Right renal pelvis (tissue), 4 donors: ENCODE data around the gene TMEM109. TPM values are rescaled to one million over a fixed set of nuclear protein-coding genes. Genes with fewer than 3 reads are reported as not detected.

Source experiments
- DNase-seq, 4 donors: peaks; one replicate each; pipeline ENCODE4 v3.0.0-alpha.2; 2013; ENCODE audit warnings: low read depth in 4 of 4, low spot score in 3 of 4, missing footprints in 1 of 4
- polyA plus RNA-seq, 4 donors: library from polyadenylated mRNA; unstranded; fragments of 120-200 nt; gene quantifications; one replicate each; pipeline ENCODE4 v1.2.1, GENCODE V29; 2013; ENCODE audit not compliant: insufficient read length in 4 of 4

TMEM109 gene
- polyA plus RNA-seq, 4 donors: 83.6 to 104 (median 91.9) TPM

DNA sequence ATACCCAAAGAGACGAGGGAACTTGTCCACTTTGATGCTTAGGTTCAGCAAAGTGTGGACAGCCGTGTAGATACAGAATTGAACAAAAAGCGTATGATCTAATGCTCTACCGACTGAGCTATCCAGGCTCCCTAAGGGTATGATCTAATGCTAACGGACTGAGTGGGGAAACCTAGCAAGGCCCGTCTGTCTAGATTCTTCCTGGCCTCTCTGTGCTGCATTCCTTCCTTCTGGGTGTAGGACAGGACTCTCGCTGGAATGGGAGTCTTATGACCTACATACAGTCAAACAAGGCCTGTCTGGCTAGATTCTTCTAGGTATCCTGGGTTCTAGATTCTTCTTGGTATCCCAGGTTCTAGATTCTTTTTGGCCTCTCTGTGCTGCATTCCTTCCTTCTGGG is 46.4 kb downstream of the TMEM109 start:
- no peak for DNase-seq

DNA sequence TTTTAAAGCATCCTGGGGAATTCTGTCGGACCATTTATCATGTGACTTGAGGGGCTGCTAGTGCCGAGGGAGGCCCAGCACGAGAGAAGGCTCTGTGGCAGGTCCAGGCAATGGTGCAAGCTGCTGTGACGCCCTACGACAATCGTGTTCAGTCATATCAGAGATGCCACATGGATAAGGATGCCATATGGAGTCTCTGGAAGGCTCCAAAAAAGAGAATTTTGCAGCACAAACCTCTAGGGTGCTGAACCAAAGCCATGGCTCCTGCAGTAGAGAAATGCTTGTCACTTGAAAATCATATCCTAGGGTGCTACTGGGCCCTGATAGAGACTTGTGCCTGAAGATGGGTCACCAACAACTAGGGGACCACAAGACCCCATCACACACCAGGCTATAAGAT is 50.8 kb downstream of the TMEM109 start:
- DNase-seq: no peak

DNA sequence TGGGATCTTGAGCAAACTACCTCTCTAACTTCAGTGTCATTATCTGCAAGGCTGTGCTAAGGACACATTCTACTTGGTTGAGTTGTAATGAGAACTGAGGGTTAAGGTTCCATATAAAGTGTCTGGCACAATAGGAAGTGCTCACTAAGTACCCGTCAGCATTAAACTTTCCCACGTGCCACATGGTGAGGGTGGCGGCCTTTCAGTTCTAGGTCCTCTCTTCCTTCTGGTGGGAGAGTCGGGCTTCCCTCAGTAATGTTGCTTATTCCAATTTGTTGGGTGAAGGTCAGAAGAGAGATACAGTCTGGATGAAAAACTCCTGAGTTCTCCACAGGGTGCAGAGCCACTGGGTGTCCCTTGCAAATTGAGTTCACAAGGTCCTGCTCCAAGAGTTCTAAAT is 52.9 kb downstream of the TMEM109 start:
- DNase-seq: no peak

DNA sequence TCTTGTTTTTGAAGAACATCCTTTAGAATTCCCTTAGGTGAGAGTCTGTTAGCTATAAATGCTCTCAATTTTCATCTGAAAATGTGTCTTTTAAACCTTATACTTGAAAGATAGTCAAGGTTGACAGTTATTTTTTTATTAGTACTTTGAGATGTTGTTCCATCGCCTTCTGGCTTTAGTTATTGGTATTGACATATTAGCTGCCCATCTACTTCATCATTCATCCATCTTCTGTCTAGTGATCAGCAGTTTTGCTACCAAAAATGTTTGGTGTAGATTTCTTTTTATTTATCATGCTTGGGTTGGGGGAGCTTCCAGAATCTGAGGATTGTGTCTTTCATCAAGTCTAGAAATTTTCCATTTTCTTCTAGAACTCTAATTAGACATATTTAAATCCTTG is 54.3 kb downstream of the TMEM109 start:
- DNase-seq: no peak

DNA sequence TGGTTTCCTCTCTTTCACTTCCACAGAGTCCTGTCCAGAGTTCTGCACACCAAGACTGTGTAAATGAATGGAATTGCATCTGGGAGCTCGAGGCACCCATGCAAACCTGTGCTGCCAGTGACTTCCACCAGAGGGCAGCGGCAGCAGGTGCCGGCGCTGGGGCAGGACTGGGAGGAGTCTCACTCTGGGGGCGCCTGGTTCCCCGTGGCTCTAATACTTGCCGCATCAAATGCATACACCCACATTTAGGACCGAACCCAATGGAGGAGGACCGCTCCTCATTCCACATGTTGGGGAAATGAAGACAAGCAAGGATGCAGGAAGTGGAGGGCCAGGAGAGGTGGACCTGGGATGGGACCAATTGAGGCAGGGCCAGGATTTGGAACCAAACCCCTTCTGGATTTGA is 56.4 kb downstream of the TMEM109 start:
- DNase-seq: no peak

DNA sequence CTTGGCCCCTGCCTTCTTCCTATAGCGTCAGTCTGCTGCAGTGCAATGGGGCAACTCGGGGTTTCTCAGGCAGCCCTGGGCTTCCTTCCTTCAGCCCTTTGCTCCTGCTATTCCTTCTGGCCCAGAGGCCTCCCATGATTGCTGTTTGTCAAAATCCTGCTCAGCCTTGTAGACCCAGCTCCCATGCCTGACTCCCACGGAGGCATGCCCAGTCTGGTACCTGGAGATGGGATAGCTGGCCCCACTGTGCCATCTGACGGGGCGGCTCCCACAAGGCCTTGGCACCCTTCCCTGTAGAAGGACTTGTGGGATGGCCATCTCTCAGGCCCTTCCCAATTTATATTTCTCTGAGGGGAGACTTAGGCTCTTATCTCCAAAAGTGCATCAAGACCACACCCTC is 56.9 kb downstream of the TMEM109 start:
- no peak for DNase-seq

DNA sequence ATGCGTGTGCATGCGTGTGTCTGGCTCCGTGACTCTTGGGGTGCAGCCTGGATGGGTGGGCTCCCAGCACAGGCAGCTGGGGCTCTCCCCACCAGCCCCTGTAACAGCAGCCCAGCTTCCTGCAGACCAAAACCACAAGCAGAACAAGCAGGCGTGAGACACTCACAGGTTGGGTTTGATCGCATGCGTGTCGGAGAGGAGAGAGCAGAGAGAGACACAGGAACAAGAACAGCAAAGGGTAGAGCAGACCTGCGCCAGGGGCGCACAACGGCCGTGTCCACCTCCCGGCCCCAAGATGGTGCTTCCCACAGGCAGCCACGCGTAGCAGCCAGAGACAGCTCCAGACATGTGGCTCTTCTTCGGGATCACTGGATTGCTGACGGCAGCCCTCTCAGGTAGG is 57.6 kb downstream of the TMEM109 start, which contains the start of gene CD6:
Gene CD6 (plus strand): TSS at position 161 of the 400 bp plus-strand sequence. CDS start 186 bp downstream, at position 347.
- DNase-seq: no peak

DNA sequence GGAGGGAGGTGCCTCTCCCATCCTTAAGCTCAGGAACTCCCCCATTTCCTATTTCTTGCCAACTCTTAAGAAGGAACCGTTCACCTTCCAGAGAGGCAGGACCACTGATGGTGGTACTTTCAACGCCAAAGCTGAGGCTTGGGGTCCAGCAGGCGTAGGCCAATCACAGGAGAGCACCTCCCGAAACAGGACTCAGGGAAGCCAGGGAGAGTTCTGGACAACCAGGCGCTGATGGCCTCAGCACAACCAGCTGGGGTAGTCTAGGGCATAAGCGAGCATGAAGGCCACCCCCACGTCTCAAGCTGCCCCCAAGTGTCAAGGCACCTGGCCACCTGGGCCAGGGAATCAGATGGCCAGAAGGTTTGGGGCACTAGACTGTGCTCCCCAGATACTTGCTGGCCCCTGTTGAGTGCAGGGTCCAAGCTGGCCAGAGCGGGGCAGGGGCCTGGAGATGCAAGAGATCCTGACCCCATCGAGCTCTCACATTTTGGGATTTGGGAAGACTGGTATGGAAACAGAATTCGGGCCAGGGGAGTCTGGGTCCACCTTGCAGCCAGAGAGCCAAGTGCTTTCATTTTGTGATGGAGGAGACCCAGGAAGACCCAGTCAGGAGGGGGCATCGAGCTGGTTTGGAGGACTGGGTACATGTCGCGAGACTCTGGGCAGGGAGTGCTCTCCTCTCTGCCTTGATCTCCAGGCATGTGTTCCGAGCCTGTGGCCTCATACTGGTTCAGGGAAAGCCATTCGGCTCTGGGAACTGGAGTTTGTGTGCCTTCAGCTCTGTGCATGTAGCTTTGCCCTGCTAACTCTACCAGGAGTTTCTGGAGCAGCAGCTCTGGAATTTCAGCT is 58.4 kb downstream of the TMEM109 start:
- DNase-seq: no peak

Other genes starting within 250 kb of the TMEM109 start
- not detected for gene MS4A8, start 214.5 kb upstream of the TMEM109 start, polyA plus RNA-seq
- gene MS4A18, start 189.4 kb upstream of the TMEM109 start, polyA plus RNA-seq: not detected
- gene MS4A15, start 157.3 kb upstream of the TMEM109 start, polyA plus RNA-seq: not detected
- under 1 TPM; 0.09 to 0.30 (median 0.14) TPM for gene MS4A10, start 128.8 kb upstream of the TMEM109 start, polyA plus RNA-seq
- 10 to 100 TPM; 19.4 to 24.3 (median 20.8) TPM for gene CCDC86, start 72.0 kb upstream of the TMEM109 start, polyA plus RNA-seq
- gene PTGDR2, start 58.2 kb upstream of the TMEM109 start, polyA plus RNA-seq: under 1 TPM; 0.14 to 0.26 (median 0.22) TPM
- under 1 TPM in 3 of 4 donors, not detected in 1; 0.06 to 0.64 (median 0.32) TPM for gene ZP1, start 46.6 kb upstream of the TMEM109 start, polyA plus RNA-seq
- gene PRPF19, start 7.6 kb upstream of the TMEM109 start, polyA plus RNA-seq: 100 to 1,000 TPM; 113 to 136 (median 124) TPM
- 100 to 1,000 TPM in 1 of 4 donors, 10 to 100 TPM in 3; 63.6 to 102 (median 66.0) TPM for gene TMEM132A, start 10.3 kb downstream of the TMEM109 start, polyA plus RNA-seq
- gene SLC15A3, start 38.0 kb downstream of the TMEM109 start, polyA plus RNA-seq: 10 to 100 TPM; 19.8 to 25.9 (median 21.0) TPM
- gene CD6, start 57.5 kb downstream of the TMEM109 start, polyA plus RNA-seq: 1 to 10 TPM in 2 of 4 donors, under 1 TPM in 2; 0.67 to 1.6 (median 1.0) TPM
- gene CD5, start 188.3 kb downstream of the TMEM109 start, polyA plus RNA-seq: under 1 TPM in 2 of 4 donors, not detected in 2; 0.06 to 0.23 TPM
- 10 to 100 TPM; 18.2 to 21.9 (median 19.3) TPM for gene VPS37C, start 247.3 kb downstream of the TMEM109 start, polyA plus RNA-seq